HG02763 (cell line): ENCODE results near the gene CDC37.

Experiments used
- ATAC-seq: cut with Tn5 transposase; IDR thresholded peaks from one replicate; pipeline ENCODE4 v1.9.1; 2021; ENCODE audit warnings: mild to moderate bottlenecking, moderate library complexity; ENCODE audit not compliant: unreplicated experiment

CDC37 gene

GRCh38 chr19:10403137-10404021 lies at the start of gene CDC37:
CDC37 (minus strand) TSS chr19:10403542; CDS start chr19:10403479, 63 bp downstream.
- peak; percentile 75 for ATAC-seq

GRCh38 chr19:10450853-10451609 lies 47.7 kb upstream of the CDC37 start:
- ATAC-seq, result no peak

- no peak for ATAC-seq
These were observed 47.0 kb upstream of the CDC37 start for GRCh38 chr19:10450191-10450852.

- ATAC-seq, result no peak
These were observed 45.7 kb upstream of the CDC37 start for GRCh38 chr19:10449037-10449436.

- no peak for ATAC-seq
These were observed 39.4 kb upstream of the CDC37 start for GRCh38 chr19:10442698-10443097.

- ATAC-seq, result no peak
These were observed 36.2 kb upstream of the CDC37 start for GRCh38 chr19:10439588-10439987.

GRCh38 chr19:10433131-10433536 lies 29.8 kb upstream of the CDC37 start:
- no peak for ATAC-seq

- no peak for ATAC-seq
These were observed 29.4 kb upstream of the CDC37 start for GRCh38 chr19:10432736-10433130.

- ATAC-seq, result no peak
These were observed 28.8 kb upstream of the CDC37 start for GRCh38 chr19:10431943-10432735.

GRCh38 chr19:10431254-10431942 lies 28.1 kb upstream of the CDC37 start:
- ATAC-seq, result no peak

- ATAC-seq, result no peak
These were observed 27.3 kb upstream of the CDC37 start for GRCh38 chr19:10430505-10431253.

GRCh38 chr19:10428996-10429381 lies 25.6 kb upstream of the CDC37 start:
- ATAC-seq, result no peak

- no peak for ATAC-seq
These were observed 23.8 kb upstream of the CDC37 start for GRCh38 chr19:10427169-10427568.

GRCh38 chr19:10424011-10424637 lies 20.8 kb upstream of the CDC37 start:
- no peak for ATAC-seq

- no peak for ATAC-seq
These were observed 19.5 kb upstream of the CDC37 start for GRCh38 chr19:10422846-10423245.

GRCh38 chr19:10422046-10422461 lies 18.7 kb upstream of the CDC37 start:
- no peak for ATAC-seq

GRCh38 chr19:10421240-10422045 lies 18.1 kb upstream of the CDC37 start:
- ATAC-seq, result no peak
